CD14-positive monocyte (primary cell): ENCODE measurements around the gene GSX2. TPM values are rescaled to one million over a fixed set of nuclear protein-coding genes. Genes with fewer than 3 reads are reported as not detected.

Experiments
- DNase-seq, 3 donors: peaks; one replicate each; pipeline ENCODE4 v3.0.0-alpha.2; 2011 to 2022
- H2AFZ ChIP-seq: 2 replicates; pipeline ENCODE4 v1.6.0; 2012; ENCODE audit warnings: mild to moderate bottlenecking, low read depth, low read length, inconsistent platforms; ENCODE audit not compliant: insufficient read depth, poor library complexity, severe bottlenecking
- H3K27ac ChIP-seq, 2 donors: 1 replicate in 1 of 2; 2 replicates in 1 of 2; pipeline ENCODE4 v1.5.1; 2012 to 2013; ENCODE audit warnings: low read length in 2 of 2, control low read depth in 1 of 2, inconsistent platforms in 1 of 2, low read depth in 1 of 2, mild to moderate bottlenecking in 1 of 2
- H3K27me3 ChIP-seq, 2 donors: one replicate each; pipeline versions ENCODE4 v1.6.0 to v1.6.1; 2011 to 2013; ENCODE audit warnings: low read length in 2 of 2; ENCODE audit not compliant: control insufficient read depth in 2 of 2, insufficient read depth in 2 of 2
- H3K36me3 ChIP-seq, 2 donors: replicated peaks in 1 of 2; 1 replicate in 1 of 2; 2 replicates in 1 of 2; pipeline versions ENCODE4 v1.5.1 to v1.6.1; 2012 to 2013; ENCODE audit warnings: low read length in 2 of 2, control low read depth in 1 of 2, inconsistent platforms in 1 of 2, mild to moderate bottlenecking in 1 of 2; ENCODE audit not compliant: insufficient read depth in 2 of 2, control insufficient read depth in 1 of 2
- H3K4me1 ChIP-seq, 2 donors: 1 replicate in 1 of 2; 2 replicates in 1 of 2; pipeline versions ENCODE4 v1.5.1 to v1.6.1; 2012 to 2013; ENCODE audit warnings: low read length in 2 of 2, control low read depth in 1 of 2, inconsistent platforms in 1 of 2, mild to moderate bottlenecking in 1 of 2, moderate library complexity in 1 of 2; ENCODE audit not compliant: insufficient read depth in 2 of 2, control insufficient read depth in 1 of 2
- H3K4me2 ChIP-seq: replicated peaks from 2 replicates; pipeline ENCODE3; 2012; ENCODE audit warnings: low read length, moderate library complexity, mild to moderate bottlenecking; ENCODE audit not compliant: poor library complexity, severe bottlenecking; ENCODE audit errors: extremely low read depth
- H3K4me3 ChIP-seq, 3 experiments: fragments of 200-600 bp in 1 of 3; sonication (generic) in 1 of 3; replicated peaks in 1 of 3; 1 replicate in 2 of 3; 2 replicates in 1 of 3; pipeline ENCODE4 v1.5.1; 2011 to 2013; ENCODE audit warnings: low read length in 3 of 3, mild to moderate bottlenecking in 3 of 3, control low read depth in 2 of 3, low read depth in 2 of 3, inconsistent platforms in 1 of 3, moderate library complexity in 1 of 3
- H3K79me2 ChIP-seq: 2 replicates; pipeline ENCODE4 v1.6.0; 2012; ENCODE audit warnings: mild to moderate bottlenecking, control low read depth, inconsistent platforms, low read length, moderate library complexity; ENCODE audit not compliant: insufficient read depth
- H3K9ac ChIP-seq: 2 replicates; pipeline ENCODE4 v1.6.0; 2017; ENCODE audit warnings: low read length, mild to moderate bottlenecking; ENCODE audit not compliant: insufficient read depth, poor library complexity, severe bottlenecking
- H3K9me3 ChIP-seq, 2 donors: replicated peaks in 1 of 2; 1 replicate in 1 of 2; 2 replicates in 1 of 2; pipeline versions ENCODE4 v1.5.1 to v1.6.1; 2012 to 2013; ENCODE audit warnings: low read length in 2 of 2, control low read depth in 1 of 2; ENCODE audit not compliant: control insufficient read depth in 1 of 2, insufficient read depth in 1 of 2
- H4K20me1 ChIP-seq: 2 replicates; pipeline ENCODE4 v1.6.0; 2012; ENCODE audit warnings: mild to moderate bottlenecking, low read length, control low read depth, moderate library complexity; ENCODE audit not compliant: insufficient read depth
- H3K27ac Mint-ChIP-seq, 7 donors: one replicate each; pipeline ENCODE4 v1.8.0; 2020; ENCODE audit warnings: mild to moderate bottlenecking in 7 of 7, mixed read lengths in 7 of 7, moderate library complexity in 6 of 7, inconsistent platforms in 2 of 7
- H3K27me3 Mint-ChIP-seq, 3 donors: one replicate each; pipeline ENCODE4 v1.8.0; 2021 to 2022; ENCODE audit warnings: low read depth in 3 of 3, mild to moderate bottlenecking in 3 of 3, mixed read lengths in 3 of 3, moderate library complexity in 3 of 3, inconsistent platforms in 1 of 3
- H3K36me3 Mint-ChIP-seq, 2 donors: one replicate each; pipeline ENCODE4 v1.8.0; 2020; ENCODE audit warnings: mixed read lengths in 2 of 2, inconsistent platforms in 1 of 2, mild to moderate bottlenecking in 1 of 2
- H3K4me1 Mint-ChIP-seq: one replicate; pipeline ENCODE4 v1.8.0; 2020; ENCODE audit warnings: mild to moderate bottlenecking, mixed read lengths
- H3K4me3 Mint-ChIP-seq, 2 donors: one replicate each; pipeline ENCODE4 v1.8.0; 2020; ENCODE audit warnings: mild to moderate bottlenecking in 2 of 2, mixed read lengths in 2 of 2, moderate library complexity in 1 of 2
- H3K9me3 Mint-ChIP-seq, 7 donors: one replicate each; pipeline ENCODE4 v1.8.0; 2020 to 2022; ENCODE audit warnings: mixed read lengths in 7 of 7, mild to moderate bottlenecking in 6 of 7, moderate library complexity in 6 of 7, inconsistent platforms in 2 of 7
- WGBS: methylation state at CpG from one replicate; pipeline ENCODE4 v1.1.5; 2013; ENCODE audit warnings: missing lambda C conversion rate; ENCODE audit not compliant: insufficient coverage; 5-methylcytosine and 5-hydroxymethylcytosine counted together
- intact Hi-C, 2 donors: fragments of 100-400 bp; cut with micrococcal nuclease; formaldehyde crosslinking; loops; one replicate each; pipeline versions ENCODE4 v1.15.0 to v1.15.1; 2023
- polyA plus RNA-seq, 3 donors: library from polyadenylated mRNA; depleted of rRNA in 1 of 3; unstranded in 2 of 3; stranded (reverse) in 1 of 3; fragments of 300-500 nt in 2 of 3; fragments of >200 nt in 1 of 3; fragmentation: Illumina TruSeq in 2 of 3; gene quantifications; 1 replicate in 2 of 3; 2 replicates in 1 of 3; pipeline ENCODE4 v1.2.3, GENCODE V29; 2012 to 2021
- TF ChIP-seq, protein P1 (sequence below): fragments of 200-600 bp; IDR thresholded peaks from one replicate; pipeline ENCODE4 v1.8.0; 2022; ENCODE audit warnings: antibody characterized with exemption, mild to moderate bottlenecking

The GSX2 gene
- polyA plus RNA-seq, 3 donors: not detected

DNA sequence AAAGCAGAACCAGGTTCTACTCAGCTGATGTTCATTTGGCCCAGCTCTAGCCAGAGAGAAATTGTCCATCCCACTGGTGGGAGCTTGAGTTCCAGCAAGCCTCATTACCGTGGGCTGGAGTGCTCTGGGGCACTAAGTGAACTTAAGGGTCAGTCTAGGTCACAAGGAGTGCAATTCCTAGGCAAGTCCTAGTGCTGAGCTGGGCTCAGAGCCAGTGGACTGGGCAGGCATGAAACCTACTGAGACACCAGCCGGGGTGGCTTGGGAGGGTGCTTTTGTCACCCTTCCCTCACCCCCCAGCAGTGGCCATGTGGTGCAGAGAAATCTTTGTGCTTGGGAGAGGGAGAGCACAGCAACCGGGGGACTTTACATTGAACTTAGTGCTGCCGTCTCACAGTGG lies 39.4 kb downstream of the GSX2 start:
- H3K9me3 ChIP-seq: no peaks in the 10 kb centered on the region
- whole genome bisulfite sequencing: 89% methylated on average over 1 of the region's 4 CpGs
- no peaks in the 10 kb centered on the region for H3K36me3 ChIP-seq
- peaks cover 0 to 4% (median 3%) of the 10 kb centered on the region in 3 donors for H3K27me3 Mint-ChIP-seq
- no peak for DNase-seq
- H3K9me3 Mint-ChIP-seq: peaks cover 0 to 2% (median 0%) of the 10 kb centered on the region in 7 donors
- H3K36me3 Mint-ChIP-seq: no peaks in the 10 kb centered on the region
- no peak overlapping the region for H3K27ac ChIP-seq
- H4K20me1 ChIP-seq: no peaks in the 10 kb centered on the region
- H3K4me3 Mint-ChIP-seq: no peak overlapping the region
- H3K4me2 ChIP-seq: no peak overlapping the region
- H3K9ac ChIP-seq: no peak overlapping the region
- no peaks in the 10 kb centered on the region for H3K79me2 ChIP-seq
- intact Hi-C loops: no loop called here
- TF ChIP-seq, protein P1, sequence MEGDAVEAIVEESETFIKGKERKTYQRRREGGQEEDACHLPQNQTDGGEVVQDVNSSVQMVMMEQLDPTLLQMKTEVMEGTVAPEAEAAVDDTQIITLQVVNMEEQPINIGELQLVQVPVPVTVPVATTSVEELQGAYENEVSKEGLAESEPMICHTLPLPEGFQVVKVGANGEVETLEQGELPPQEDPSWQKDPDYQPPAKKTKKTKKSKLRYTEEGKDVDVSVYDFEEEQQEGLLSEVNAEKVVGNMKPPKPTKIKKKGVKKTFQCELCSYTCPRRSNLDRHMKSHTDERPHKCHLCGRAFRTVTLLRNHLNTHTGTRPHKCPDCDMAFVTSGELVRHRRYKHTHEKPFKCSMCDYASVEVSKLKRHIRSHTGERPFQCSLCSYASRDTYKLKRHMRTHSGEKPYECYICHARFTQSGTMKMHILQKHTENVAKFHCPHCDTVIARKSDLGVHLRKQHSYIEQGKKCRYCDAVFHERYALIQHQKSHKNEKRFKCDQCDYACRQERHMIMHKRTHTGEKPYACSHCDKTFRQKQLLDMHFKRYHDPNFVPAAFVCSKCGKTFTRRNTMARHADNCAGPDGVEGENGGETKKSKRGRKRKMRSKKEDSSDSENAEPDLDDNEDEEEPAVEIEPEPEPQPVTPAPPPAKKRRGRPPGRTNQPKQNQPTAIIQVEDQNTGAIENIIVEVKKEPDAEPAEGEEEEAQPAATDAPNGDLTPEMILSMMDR: no peak
- no peaks in the 10 kb centered on the region for H3K4me1 Mint-ChIP-seq
- H3K27ac Mint-ChIP-seq: no peak overlapping the region
- H2AFZ ChIP-seq: no peak overlapping the region
- H3K4me1 ChIP-seq: no peaks in the 10 kb centered on the region
- H3K4me3 ChIP-seq: no peak overlapping the region
- H3K27me3 ChIP-seq: no peaks in the 10 kb centered on the region

DNA sequence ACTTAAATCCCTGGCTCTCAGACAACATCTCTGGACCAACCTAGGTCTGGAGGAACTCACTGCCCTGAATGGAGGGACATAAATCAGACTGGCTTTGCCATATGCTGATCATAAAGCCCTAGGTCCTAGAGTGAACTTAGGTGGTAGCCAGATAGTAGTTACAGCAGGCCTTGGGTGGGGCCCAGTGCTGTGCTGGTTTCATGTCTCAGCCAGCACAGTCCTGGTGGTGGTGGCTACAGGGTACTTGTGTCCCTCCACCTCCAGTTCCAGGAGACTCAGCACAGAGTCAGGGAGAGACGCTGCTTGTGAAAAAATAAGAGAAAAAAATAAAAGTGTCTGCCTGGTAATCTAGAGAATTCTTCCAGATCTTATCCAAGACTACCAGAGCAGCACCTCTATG lies 40.3 kb downstream of the GSX2 start:
- Histone ChIP-seq H3K9ac (no peak overlapping the region), H3K4me3 (no peak overlapping the region), H3K79me2 (no peaks in the 10 kb centered on the region), H3K9me3 (no peaks in the 10 kb centered on the region), H3K27ac (no peak overlapping the region), H3K27me3 (no peaks in the 10 kb centered on the region), H3K4me1 (no peaks in the 10 kb centered on the region), H2AFZ (no peak overlapping the region), H4K20me1 (no peaks in the 10 kb centered on the region), H3K4me2 (no peak overlapping the region), H3K36me3 (no peaks in the 10 kb centered on the region)
- Mint-ChIP-seq H3K4me3 (no peak overlapping the region), H3K9me3 (no peaks in the 10 kb centered on the region), H3K4me1 (no peaks in the 10 kb centered on the region), H3K36me3 (no peaks in the 10 kb centered on the region), H3K27me3 (peaks cover 0 to 4% (median 0%) of the 10 kb centered on the region in 3 donors), H3K27ac (no peak overlapping the region)
- no peak for DNase-seq
- intact Hi-C loops: no loop called here
- TF ChIP-seq, protein P1: no peak
- no CpG with 5 or more reads among the region's 1 CpG for WGBS
